ENCODE results near the gene NBEA.

DNA sequence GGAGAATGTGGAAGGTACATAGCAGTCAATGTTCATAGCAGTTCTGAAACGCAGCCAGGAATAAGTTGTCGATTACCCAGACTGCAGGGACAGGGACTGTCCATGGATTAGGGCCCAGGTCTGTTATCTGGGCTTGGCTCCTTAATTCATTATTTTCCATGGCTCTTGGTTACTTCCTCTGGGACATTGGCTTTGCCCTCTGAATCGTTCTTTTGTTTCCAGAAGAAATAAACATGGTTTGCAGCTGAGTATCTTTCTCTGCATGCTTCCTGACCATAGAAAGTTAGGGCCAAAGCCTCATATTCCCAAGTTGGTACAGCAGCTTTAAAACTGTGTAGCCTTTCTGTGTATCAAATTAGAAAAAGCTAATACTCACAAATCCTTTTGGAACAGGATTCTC, 656.2 kb downstream of the NBEA start:
- TF ChIP-seq YY1 (IDR thresholded peaks at IDR 0.05; ENCODE audit: insufficient read depth, insufficient read length), result no peak
- TF ChIP-seq ZNF274 (IDR thresholded peaks at IDR 0.05; ENCODE audit: low read depth, low read length), result no peak
- TF ChIP-seq SUZ12 (IDR thresholded peaks at IDR 0.05; ENCODE audit: extremely low read depth, insufficient read depth, insufficient read length), result no peak

All from NT2/D1 (cell line).